ENCODE data around the gene FBXL7. TPM values are rescaled to one million over a fixed set of nuclear protein-coding genes. Genes with fewer than 3 reads are reported as not detected.

FBXL7 gene
- polyA plus RNA-seq, 3 donors from 2014 or later: not detected

GRCh38 chr5:15650266-15650665 lies 150.3 kb downstream of the FBXL7 start:
- DNase-seq: no peak
- H3K27ac Mint-ChIP-seq: no peak overlapping the region
- no peaks in the 10 kb centered on the region for H3K27me3 Mint-ChIP-seq (ENCODE audit: low read depth in 3 of 3)
- H3K36me3 Mint-ChIP-seq: no peaks in the 10 kb centered on the region
- H3K4me3 Mint-ChIP-seq: no peak overlapping the region
- H3K9me3 Mint-ChIP-seq: peaks cover 5 to 20% (median 11%) of the 10 kb centered on the region in 6 donors
- H3K4me1 Mint-ChIP-seq: no peaks in the 10 kb centered on the region

- H3K9me3 Mint-ChIP-seq: peaks cover 4 to 26% (median 10%) of the 10 kb centered on the region in 6 donors
- H3K27me3 Mint-ChIP-seq (ENCODE audit: low read depth in 3 of 3): no peaks in the 10 kb centered on the region
- DNase-seq: no peak
- H3K4me1 Mint-ChIP-seq: no peaks in the 10 kb centered on the region
- no peak overlapping the region for H3K27ac Mint-ChIP-seq
- H3K4me3 Mint-ChIP-seq: no peak overlapping the region
- no peaks in the 10 kb centered on the region for H3K36me3 Mint-ChIP-seq
Observed at GRCh38 chr5:15654779-15655178, 154.8 kb downstream of the FBXL7 start.

- no peak overlapping the region for H3K27ac Mint-ChIP-seq
- DNase-seq: no peak
- H3K4me3 Mint-ChIP-seq: no peak overlapping the region
- H3K9me3 Mint-ChIP-seq: peaks cover 4 to 29% (median 12%) of the 10 kb centered on the region in 6 donors
- no peaks in the 10 kb centered on the region for H3K36me3 Mint-ChIP-seq
- no peaks in the 10 kb centered on the region for H3K4me1 Mint-ChIP-seq
- H3K27me3 Mint-ChIP-seq (ENCODE audit: low read depth in 3 of 3): no peaks in the 10 kb centered on the region
Observed at GRCh38 chr5:15655683-15656082, 155.7 kb downstream of the FBXL7 start.

- H3K4me3 Mint-ChIP-seq: no peak overlapping the region
- no peak for DNase-seq
- no peaks in the 10 kb centered on the region for H3K4me1 Mint-ChIP-seq
- no peaks in the 10 kb centered on the region for H3K36me3 Mint-ChIP-seq
- peaks cover 0 to 3% (median 0%) of the 10 kb centered on the region in 3 donors for H3K27me3 Mint-ChIP-seq (ENCODE audit: low read depth in 3 of 3)
- H3K27ac Mint-ChIP-seq: no peak overlapping the region
- H3K9me3 Mint-ChIP-seq: peaks cover 3 to 44% (median 27%) of the 10 kb centered on the region in 6 donors
Observed at GRCh38 chr5:15664961-15665360, 165.0 kb downstream of the FBXL7 start.

GRCh38 chr5:15669826-15670225 lies 169.8 kb downstream of the FBXL7 start:
- Mint-ChIP-seq H3K4me1 (no peaks in the 10 kb centered on the region), H3K9me3 (peaks cover 3 to 52% (median 20%) of the 10 kb centered on the region in 6 donors), H3K27me3 (ENCODE audit: low read depth in 3 of 3) (peaks cover 0 to 1% (median 0%) of the 10 kb centered on the region in 3 donors), H3K36me3 (no peaks in the 10 kb centered on the region), H3K27ac (no peak overlapping the region), H3K4me3 (no peak overlapping the region)
- DNase-seq: no peak

GRCh38 chr5:15674716-15675115 lies 174.7 kb downstream of the FBXL7 start:
- H3K4me3 Mint-ChIP-seq: no peak overlapping the region
- no peak overlapping the region for H3K27ac Mint-ChIP-seq
- H3K4me1 Mint-ChIP-seq: no peaks in the 10 kb centered on the region
- DNase-seq: no peak
- peaks cover 0 to 3% (median 0%) of the 10 kb centered on the region in 3 donors for H3K27me3 Mint-ChIP-seq (ENCODE audit: low read depth in 3 of 3)
- no peaks in the 10 kb centered on the region for H3K36me3 Mint-ChIP-seq
- H3K9me3 Mint-ChIP-seq: peaks cover 2 to 42% (median 17%) of the 10 kb centered on the region in 6 donors

GRCh38 chr5:15676591-15676990 lies 176.6 kb downstream of the FBXL7 start:
- no peaks in the 10 kb centered on the region for H3K36me3 Mint-ChIP-seq
- H3K4me3 Mint-ChIP-seq: no peak overlapping the region
- no peaks in the 10 kb centered on the region for H3K4me1 Mint-ChIP-seq
- H3K27ac Mint-ChIP-seq: no peak overlapping the region
- H3K9me3 Mint-ChIP-seq: peaks cover 3 to 28% (median 10%) of the 10 kb centered on the region in 6 donors
- H3K27me3 Mint-ChIP-seq (ENCODE audit: low read depth in 3 of 3): peaks cover 0 to 3% (median 0%) of the 10 kb centered on the region in 3 donors
- DNase-seq: no peak

GRCh38 chr5:15679161-15679560 lies 179.2 kb downstream of the FBXL7 start:
- no peaks in the 10 kb centered on the region for H3K4me1 Mint-ChIP-seq
- peaks cover 0 to 25% (median 9%) of the 10 kb centered on the region in 6 donors for H3K9me3 Mint-ChIP-seq
- H3K36me3 Mint-ChIP-seq: no peaks in the 10 kb centered on the region
- DNase-seq: no peak
- H3K27ac Mint-ChIP-seq: no peak overlapping the region
- H3K4me3 Mint-ChIP-seq: no peak overlapping the region
- H3K27me3 Mint-ChIP-seq (ENCODE audit: low read depth in 3 of 3): peaks cover 0 to 2% (median under 1%) of the 10 kb centered on the region in 3 donors

- DNase-seq: no peak
- Mint-ChIP-seq H3K4me1 (no peaks in the 10 kb centered on the region), H3K27ac (no peak overlapping the region), H3K27me3 (ENCODE audit: low read depth in 3 of 3) (peaks cover 0 to 2% (median 2%) of the 10 kb centered on the region in 3 donors), H3K36me3 (no peaks in the 10 kb centered on the region), H3K9me3 (peaks cover 0 to 22% (median 7%) of the 10 kb centered on the region in 6 donors), H3K4me3 (no peak overlapping the region)
Observed at GRCh38 chr5:15680455-15680854, 180.5 kb downstream of the FBXL7 start.

GRCh38 chr5:15682122-15682521 lies 182.1 kb downstream of the FBXL7 start:
- no peak for DNase-seq
- Mint-ChIP-seq H3K36me3 (no peaks in the 10 kb centered on the region), H3K9me3 (peaks cover 0 to 17% (median 6%) of the 10 kb centered on the region in 6 donors), H3K4me1 (no peaks in the 10 kb centered on the region), H3K27ac (no peak overlapping the region), H3K27me3 (ENCODE audit: low read depth in 3 of 3) (peaks cover 0 to 2% (median 0%) of the 10 kb centered on the region in 3 donors), H3K4me3 (no peak overlapping the region)

- Mint-ChIP-seq H3K4me3 (no peak overlapping the region), H3K36me3 (no peaks in the 10 kb centered on the region), H3K9me3 (peaks cover 0 to 14% (median 6%) of the 10 kb centered on the region in 6 donors), H3K27me3 (ENCODE audit: low read depth in 3 of 3) (peaks cover 0 to 2% (median 0%) of the 10 kb centered on the region in 3 donors), H3K4me1 (no peaks in the 10 kb centered on the region), H3K27ac (no peak overlapping the region)
- no peak for DNase-seq
Observed at GRCh38 chr5:15682566-15682965, 182.6 kb downstream of the FBXL7 start.

- H3K4me3 Mint-ChIP-seq: no peak overlapping the region
- H3K4me1 Mint-ChIP-seq: no peaks in the 10 kb centered on the region
- no peak for DNase-seq
- peaks cover 0 to 2% (median 0%) of the 10 kb centered on the region in 3 donors for H3K27me3 Mint-ChIP-seq (ENCODE audit: low read depth in 3 of 3)
- no peak overlapping the region for H3K27ac Mint-ChIP-seq
- peaks cover 0 to 14% (median 5%) of the 10 kb centered on the region in 6 donors for H3K9me3 Mint-ChIP-seq
- no peaks in the 10 kb centered on the region for H3K36me3 Mint-ChIP-seq
Observed at GRCh38 chr5:15683332-15683731, 183.4 kb downstream of the FBXL7 start.

GRCh38 chr5:15687401-15687800 lies 187.4 kb downstream of the FBXL7 start:
- no peaks in the 10 kb centered on the region for H3K36me3 Mint-ChIP-seq
- H3K9me3 Mint-ChIP-seq: peaks cover 3 to 18% (median 9%) of the 10 kb centered on the region in 6 donors

GRCh38 chr5:15689836-15690235 lies 189.9 kb downstream of the FBXL7 start:
- Mint-ChIP-seq H3K27me3 (ENCODE audit: low read depth in 3 of 3) (peaks cover 0 to 2% (median 1%) of the 10 kb centered on the region in 3 donors), H3K9me3 (peaks cover 4 to 27% (median 12%) of the 10 kb centered on the region in 6 donors), H3K4me1 (no peaks in the 10 kb centered on the region), H3K27ac (no peak overlapping the region), H3K4me3 (no peak overlapping the region), H3K36me3 (no peaks in the 10 kb centered on the region)
- DNase-seq: no peak

More at GRCh38 chr5:15687401-15687800, 187.4 kb downstream of the FBXL7 start:
- no peaks in the 10 kb centered on the region for H3K4me1 Mint-ChIP-seq
- DNase-seq: no peak
- no peak overlapping the region for H3K4me3 Mint-ChIP-seq
- H3K27ac Mint-ChIP-seq: no peak overlapping the region
- peaks cover 0 to 3% (median 0%) of the 10 kb centered on the region in 3 donors for H3K27me3 Mint-ChIP-seq (ENCODE audit: low read depth in 3 of 3)

GRCh38 chr5:15690611-15691010 lies 190.6 kb downstream of the FBXL7 start:
- H3K36me3 Mint-ChIP-seq: no peaks in the 10 kb centered on the region
- H3K9me3 Mint-ChIP-seq: peaks cover 4 to 27% (median 12%) of the 10 kb centered on the region in 6 donors
- H3K27ac Mint-ChIP-seq: no peak overlapping the region
- H3K27me3 Mint-ChIP-seq (ENCODE audit: low read depth in 3 of 3): peaks cover 0 to 2% (median 1%) of the 10 kb centered on the region in 3 donors
- H3K4me3 Mint-ChIP-seq: no peak overlapping the region
- DNase-seq: no peak
- H3K4me1 Mint-ChIP-seq: no peaks in the 10 kb centered on the region
